ENCODE data around the gene TUB.

TUB gene

GRCh38 chr11:8080674-8081590, at the start of gene TUB:
TUB (plus strand) TSS chr11:8081211; CDS start chr11:8081511, 300 bp downstream.
- no peak for DNase-seq (ENCODE audit: low read depth, low spot score)
- WGBS (ENCODE audit: insufficient coverage, insufficient read length): no CpG with 5 or more reads among the region's 104 CpGs
- no peaks in the 10 kb centered on the region; the same call in 1 of the 2 replicates for H3K27me3 ChIP-seq (ENCODE audit: control insufficient read depth, insufficient read depth, low read length)
- no peaks in the 10 kb centered on the region for H3K36me3 ChIP-seq (ENCODE audit: control insufficient read depth, insufficient read depth, low read length)
- peak within 1 kb of the TSS; percentile 42; the same call in 1 of the 2 replicates for H3K4me3 ChIP-seq (ENCODE audit: low read length)
- no peaks in the 10 kb centered on the region for H3K9me3 ChIP-seq (ENCODE audit: control insufficient read depth, insufficient read depth, low read length)
- peaks cover 16% of the 10 kb centered on the region for H3K4me1 ChIP-seq (ENCODE audit: control insufficient read depth, insufficient read depth, low read length)
- no peak within 1 kb of the TSS for H3K27ac ChIP-seq (ENCODE audit: low read length)

GRCh38 chr11:8031248-8032115, 49.5 kb upstream of the TUB start:
- no peaks in the 10 kb centered on the region for H3K4me1 ChIP-seq (ENCODE audit: control insufficient read depth, insufficient read depth, low read length)
- no peak overlapping the region for H3K27ac ChIP-seq (ENCODE audit: low read length)
- no CpG with 5 or more reads among the region's 32 CpGs for WGBS (ENCODE audit: insufficient coverage, insufficient read length)
- no peaks in the 10 kb centered on the region for H3K9me3 ChIP-seq (ENCODE audit: control insufficient read depth, insufficient read depth, low read length)
- no peaks in the 10 kb centered on the region for H3K36me3 ChIP-seq (ENCODE audit: control insufficient read depth, insufficient read depth, low read length)
- no peak for DNase-seq (ENCODE audit: low read depth, low spot score)
- no peak overlapping the region for H3K4me3 ChIP-seq (ENCODE audit: low read length)
- no peaks in the 10 kb centered on the region for H3K27me3 ChIP-seq (ENCODE audit: control insufficient read depth, insufficient read depth, low read length)

GRCh38 chr11:8032122-8032521, 48.9 kb upstream of the TUB start:
- no peaks in the 10 kb centered on the region for H3K27me3 ChIP-seq (ENCODE audit: control insufficient read depth, insufficient read depth, low read length)
- no peaks in the 10 kb centered on the region for H3K36me3 ChIP-seq (ENCODE audit: control insufficient read depth, insufficient read depth, low read length)
- no peaks in the 10 kb centered on the region for H3K9me3 ChIP-seq (ENCODE audit: control insufficient read depth, insufficient read depth, low read length)
- no CpG with 5 or more reads among the region's 10 CpGs for WGBS (ENCODE audit: insufficient coverage, insufficient read length)
- H3K4me1 ChIP-seq (ENCODE audit: control insufficient read depth, insufficient read depth, low read length): no peaks in the 10 kb centered on the region
- H3K4me3 ChIP-seq (ENCODE audit: low read length): no peak overlapping the region
- no peak for DNase-seq (ENCODE audit: low read depth, low spot score)
- H3K27ac ChIP-seq (ENCODE audit: low read length): no peak overlapping the region

GRCh38 chr11:8032576-8033304, 48.3 kb upstream of the TUB start:
- no peak for DNase-seq (ENCODE audit: low read depth, low spot score)
- no peaks in the 10 kb centered on the region for H3K27me3 ChIP-seq (ENCODE audit: control insufficient read depth, insufficient read depth, low read length)
- no peak overlapping the region for H3K27ac ChIP-seq (ENCODE audit: low read length)
- no CpG with 5 or more reads among the region's 20 CpGs for WGBS (ENCODE audit: insufficient coverage, insufficient read length)
- H3K4me3 ChIP-seq (ENCODE audit: low read length): no peak overlapping the region
- H3K4me1 ChIP-seq (ENCODE audit: control insufficient read depth, insufficient read depth, low read length): no peaks in the 10 kb centered on the region
- H3K36me3 ChIP-seq (ENCODE audit: control insufficient read depth, insufficient read depth, low read length): no peaks in the 10 kb centered on the region
- H3K9me3 ChIP-seq (ENCODE audit: control insufficient read depth, insufficient read depth, low read length): no peaks in the 10 kb centered on the region

- no peak overlapping the region for H3K27ac ChIP-seq (ENCODE audit: low read length)
- no peaks in the 10 kb centered on the region for H3K27me3 ChIP-seq (ENCODE audit: control insufficient read depth, insufficient read depth, low read length)
- H3K9me3 ChIP-seq (ENCODE audit: control insufficient read depth, insufficient read depth, low read length): no peaks in the 10 kb centered on the region
- no peaks in the 10 kb centered on the region for H3K4me1 ChIP-seq (ENCODE audit: control insufficient read depth, insufficient read depth, low read length)
- DNase-seq (ENCODE audit: low read depth, low spot score): no peak
- no CpG with 5 or more reads among the region's 19 CpGs for WGBS (ENCODE audit: insufficient coverage, insufficient read length)
- H3K4me3 ChIP-seq (ENCODE audit: low read length): no peak overlapping the region
- no peaks in the 10 kb centered on the region for H3K36me3 ChIP-seq (ENCODE audit: control insufficient read depth, insufficient read depth, low read length)
Measured at GRCh38 chr11:8033305-8034105, 47.5 kb upstream of the TUB start.

GRCh38 chr11:8034106-8034585, 46.9 kb upstream of the TUB start:
- Histone ChIP-seq H3K27me3 (ENCODE audit: control insufficient read depth, insufficient read depth, low read length) (no peaks in the 10 kb centered on the region), H3K36me3 (ENCODE audit: control insufficient read depth, insufficient read depth, low read length) (no peaks in the 10 kb centered on the region), H3K9me3 (ENCODE audit: control insufficient read depth, insufficient read depth, low read length) (no peaks in the 10 kb centered on the region), H3K4me3 (ENCODE audit: low read length) (no peak overlapping the region), H3K4me1 (ENCODE audit: control insufficient read depth, insufficient read depth, low read length) (no peaks in the 10 kb centered on the region), H3K27ac (ENCODE audit: low read length) (no peak overlapping the region)
- WGBS (ENCODE audit: insufficient coverage, insufficient read length): no CpG with 5 or more reads among the region's 3 CpGs
- DNase-seq (ENCODE audit: low read depth, low spot score): no peak

GRCh38 chr11:8034604-8035190, 46.3 kb upstream of the TUB start:
- no peak for DNase-seq (ENCODE audit: low read depth, low spot score)
- WGBS (ENCODE audit: insufficient coverage, insufficient read length): no CpG with 5 or more reads among the region's 5 CpGs
- Histone ChIP-seq H3K27me3 (ENCODE audit: control insufficient read depth, insufficient read depth, low read length) (no peaks in the 10 kb centered on the region), H3K4me3 (ENCODE audit: low read length) (no peak overlapping the region), H3K36me3 (ENCODE audit: control insufficient read depth, insufficient read depth, low read length) (no peaks in the 10 kb centered on the region), H3K4me1 (ENCODE audit: control insufficient read depth, insufficient read depth, low read length) (no peaks in the 10 kb centered on the region), H3K27ac (ENCODE audit: low read length) (no peak overlapping the region), H3K9me3 (ENCODE audit: control insufficient read depth, insufficient read depth, low read length) (no peaks in the 10 kb centered on the region)

- Histone ChIP-seq H3K4me3 (ENCODE audit: low read length) (no peak overlapping the region), H3K27ac (ENCODE audit: low read length) (no peak overlapping the region), H3K27me3 (ENCODE audit: control insufficient read depth, insufficient read depth, low read length) (no peaks in the 10 kb centered on the region), H3K4me1 (ENCODE audit: control insufficient read depth, insufficient read depth, low read length) (no peaks in the 10 kb centered on the region), H3K9me3 (ENCODE audit: control insufficient read depth, insufficient read depth, low read length) (no peaks in the 10 kb centered on the region), H3K36me3 (ENCODE audit: control insufficient read depth, insufficient read depth, low read length) (no peaks in the 10 kb centered on the region)
- no peak for DNase-seq (ENCODE audit: low read depth, low spot score)
- WGBS (ENCODE audit: insufficient coverage, insufficient read length): no CpG with 5 or more reads among the region's 11 CpGs
Measured at GRCh38 chr11:8035200-8035855, 45.7 kb upstream of the TUB start.
